HL-60 (cell line): Measurements from ENCODE around the gene AHI1.

Source experiments
- DNase-seq, 2 experiments: peaks; one replicate each; pipeline ENCODE4 v3.0.0-alpha.2; 2010 to 2020; ENCODE audit warnings: low read depth in 1 of 2, low spot score in 1 of 2
- H3K27ac ChIP-seq: fragments of 250-450 bp; sonication (Bioruptor Pico); replicated peaks from 2 replicates; pipeline ENCODE4 v1.5.1; 2020; ENCODE audit warnings: mild to moderate bottlenecking, moderate library complexity
- H3K27me3 ChIP-seq: fragments of 250-450 bp; sonication (Bioruptor Pico); 2 replicates; pipeline ENCODE4 v1.5.1; 2021; ENCODE audit warnings: mild to moderate bottlenecking, moderate library complexity; ENCODE audit not compliant: insufficient read depth, poor library complexity, severe bottlenecking
- H3K4me3 ChIP-seq: replicated peaks from 2 replicates; pipeline ENCODE4 v1.5.1; 2011; ENCODE audit warnings: mild to moderate bottlenecking, control low read depth, low read length; ENCODE audit not compliant: insufficient read depth
- GABPA ChIP-seq: IDR thresholded peaks from 2 replicates; pipeline ENCODE4 v1.6.1; 2012; ENCODE audit warnings: low read depth
- POLR2AphosphoS5 ChIP-seq: IDR thresholded peaks from 2 replicates; pipeline ENCODE4 v1.6.1; 2012; ENCODE audit warnings: low read depth
- SPI1 ChIP-seq: IDR thresholded peaks from 2 replicates; pipeline ENCODE4 v1.6.1; 2012; ENCODE audit warnings: low read depth, mild to moderate bottlenecking, borderline replicate concordance
- TF ChIP-seq, protein P1 (sequence below): IDR thresholded peaks from one replicate; pipeline ENCODE4 v1.5.1; 2011; ENCODE audit warnings: low read length, control low read depth, inconsistent platforms; ENCODE audit not compliant: insufficient read depth
- TF ChIP-seq, protein P2 (sequence below): IDR thresholded peaks from 2 replicates; pipeline ENCODE4 v1.6.1; 2012; ENCODE audit warnings: low read depth; ENCODE audit not compliant: insufficient replicate concordance

AHI1 gene

DNA sequence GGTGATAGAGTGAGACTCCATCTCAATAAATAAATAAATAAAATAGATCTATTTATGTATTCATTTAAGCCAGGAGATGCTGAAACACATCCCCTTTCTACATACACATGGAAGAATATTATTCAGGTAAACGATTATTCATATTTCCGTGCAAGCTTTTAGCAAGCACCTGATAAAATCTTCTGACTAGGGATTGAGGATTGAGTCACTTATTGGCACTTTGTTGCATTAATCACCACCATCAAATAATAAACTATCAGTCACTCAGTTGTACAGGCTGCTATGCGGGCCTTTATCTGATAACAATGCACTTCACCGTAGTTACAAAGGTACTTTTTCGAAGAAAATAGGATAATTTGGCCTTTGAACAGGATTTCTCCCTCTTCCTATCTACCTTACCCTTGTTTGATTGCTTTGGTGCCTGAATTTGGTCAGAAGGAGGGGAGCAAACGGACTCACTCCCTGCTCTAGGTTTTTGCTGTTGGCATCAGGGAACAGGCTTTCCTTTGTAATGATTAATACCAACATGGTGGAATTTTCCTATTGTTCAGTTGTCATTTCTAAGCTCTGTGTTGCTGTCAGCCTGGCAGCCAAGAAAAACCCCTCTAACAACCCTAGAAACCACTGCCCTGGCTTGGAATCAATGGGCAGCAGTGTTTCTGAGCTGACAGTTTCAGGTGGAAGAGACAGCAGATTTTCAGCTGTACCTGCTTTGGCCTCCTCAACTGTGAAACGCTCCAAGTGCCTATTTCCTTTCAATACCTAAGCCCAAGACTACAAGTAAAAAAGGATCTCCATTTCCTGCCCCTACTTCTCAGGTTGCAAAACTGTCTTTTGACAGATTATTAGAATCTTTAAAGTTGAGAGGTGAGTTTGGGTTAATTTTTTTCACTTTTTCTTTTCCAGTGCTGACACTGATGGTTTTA lies 253.4 kb downstream of the AHI1 start:
- no peak for DNase-seq
- Histone ChIP-seq H3K4me3 (no peak overlapping the region), H3K27me3 (no peaks in the 10 kb centered on the region), H3K27ac (no peak overlapping the region)
- TF ChIP-seq, protein P1, sequence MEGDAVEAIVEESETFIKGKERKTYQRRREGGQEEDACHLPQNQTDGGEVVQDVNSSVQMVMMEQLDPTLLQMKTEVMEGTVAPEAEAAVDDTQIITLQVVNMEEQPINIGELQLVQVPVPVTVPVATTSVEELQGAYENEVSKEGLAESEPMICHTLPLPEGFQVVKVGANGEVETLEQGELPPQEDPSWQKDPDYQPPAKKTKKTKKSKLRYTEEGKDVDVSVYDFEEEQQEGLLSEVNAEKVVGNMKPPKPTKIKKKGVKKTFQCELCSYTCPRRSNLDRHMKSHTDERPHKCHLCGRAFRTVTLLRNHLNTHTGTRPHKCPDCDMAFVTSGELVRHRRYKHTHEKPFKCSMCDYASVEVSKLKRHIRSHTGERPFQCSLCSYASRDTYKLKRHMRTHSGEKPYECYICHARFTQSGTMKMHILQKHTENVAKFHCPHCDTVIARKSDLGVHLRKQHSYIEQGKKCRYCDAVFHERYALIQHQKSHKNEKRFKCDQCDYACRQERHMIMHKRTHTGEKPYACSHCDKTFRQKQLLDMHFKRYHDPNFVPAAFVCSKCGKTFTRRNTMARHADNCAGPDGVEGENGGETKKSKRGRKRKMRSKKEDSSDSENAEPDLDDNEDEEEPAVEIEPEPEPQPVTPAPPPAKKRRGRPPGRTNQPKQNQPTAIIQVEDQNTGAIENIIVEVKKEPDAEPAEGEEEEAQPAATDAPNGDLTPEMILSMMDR, result no peak
- TF ChIP-seq, protein P2, sequence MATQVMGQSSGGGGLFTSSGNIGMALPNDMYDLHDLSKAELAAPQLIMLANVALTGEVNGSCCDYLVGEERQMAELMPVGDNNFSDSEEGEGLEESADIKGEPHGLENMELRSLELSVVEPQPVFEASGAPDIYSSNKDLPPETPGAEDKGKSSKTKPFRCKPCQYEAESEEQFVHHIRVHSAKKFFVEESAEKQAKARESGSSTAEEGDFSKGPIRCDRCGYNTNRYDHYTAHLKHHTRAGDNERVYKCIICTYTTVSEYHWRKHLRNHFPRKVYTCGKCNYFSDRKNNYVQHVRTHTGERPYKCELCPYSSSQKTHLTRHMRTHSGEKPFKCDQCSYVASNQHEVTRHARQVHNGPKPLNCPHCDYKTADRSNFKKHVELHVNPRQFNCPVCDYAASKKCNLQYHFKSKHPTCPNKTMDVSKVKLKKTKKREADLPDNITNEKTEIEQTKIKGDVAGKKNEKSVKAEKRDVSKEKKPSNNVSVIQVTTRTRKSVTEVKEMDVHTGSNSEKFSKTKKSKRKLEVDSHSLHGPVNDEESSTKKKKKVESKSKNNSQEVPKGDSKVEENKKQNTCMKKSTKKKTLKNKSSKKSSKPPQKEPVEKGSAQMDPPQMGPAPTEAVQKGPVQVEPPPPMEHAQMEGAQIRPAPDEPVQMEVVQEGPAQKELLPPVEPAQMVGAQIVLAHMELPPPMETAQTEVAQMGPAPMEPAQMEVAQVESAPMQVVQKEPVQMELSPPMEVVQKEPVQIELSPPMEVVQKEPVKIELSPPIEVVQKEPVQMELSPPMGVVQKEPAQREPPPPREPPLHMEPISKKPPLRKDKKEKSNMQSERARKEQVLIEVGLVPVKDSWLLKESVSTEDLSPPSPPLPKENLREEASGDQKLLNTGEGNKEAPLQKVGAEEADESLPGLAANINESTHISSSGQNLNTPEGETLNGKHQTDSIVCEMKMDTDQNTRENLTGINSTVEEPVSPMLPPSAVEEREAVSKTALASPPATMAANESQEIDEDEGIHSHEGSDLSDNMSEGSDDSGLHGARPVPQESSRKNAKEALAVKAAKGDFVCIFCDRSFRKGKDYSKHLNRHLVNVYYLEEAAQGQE, result no peak
- TF ChIP-seq GABPA (no peak), POLR2AphosphoS5 (no peak), SPI1 (no peak)

DNA sequence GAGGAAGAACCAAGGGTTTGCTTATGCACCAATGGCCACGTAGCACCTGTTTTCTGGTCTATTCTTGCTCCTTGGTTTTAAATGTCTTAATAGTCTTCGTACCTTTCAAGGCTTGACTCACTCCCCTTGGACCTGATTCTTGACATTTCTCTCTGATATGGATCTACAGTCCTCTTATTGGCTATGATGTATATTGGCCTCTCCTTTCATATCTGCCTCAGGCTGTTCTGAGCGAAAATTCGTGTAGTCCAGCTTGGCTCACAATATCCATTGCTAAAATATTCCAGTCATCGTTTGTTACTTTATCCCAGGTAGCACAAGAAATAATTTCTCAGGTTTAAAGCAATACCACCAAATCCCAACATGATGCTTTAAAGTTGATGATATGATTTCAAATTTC lies 256.8 kb downstream of the AHI1 start:
- Histone ChIP-seq H3K27me3 (no peaks in the 10 kb centered on the region), H3K27ac (no peak overlapping the region), H3K4me3 (no peak overlapping the region)
- DNase-seq, result no peak
- TF ChIP-seq, protein P2, result no peak
- TF ChIP-seq, protein P1, result no peak
- TF ChIP-seq POLR2AphosphoS5 (no peak), SPI1 (no peak)

DNA sequence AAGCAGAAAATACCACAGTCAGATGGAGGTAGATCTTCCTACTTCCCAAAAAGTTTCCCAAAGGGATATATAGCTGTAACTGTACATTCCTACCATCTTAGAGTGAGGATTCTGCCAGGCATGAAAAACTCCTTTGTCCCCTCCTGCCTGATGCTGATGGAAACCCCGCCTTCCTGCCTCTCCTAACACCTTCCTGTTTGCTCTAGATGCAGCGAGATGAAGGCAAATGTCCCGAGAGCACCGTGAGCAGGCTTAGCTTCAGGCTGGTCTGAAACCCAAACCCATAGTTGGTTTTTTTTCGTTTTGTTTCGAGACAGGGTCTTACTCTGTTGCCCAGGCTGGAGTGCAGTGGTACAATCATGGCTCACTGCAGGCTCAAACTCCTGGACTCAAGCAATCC lies 260.8 kb downstream of the AHI1 start:
- no peak for DNase-seq
- Histone ChIP-seq H3K4me3 (no peak overlapping the region), H3K27ac (no peak overlapping the region), H3K27me3 (no peaks in the 10 kb centered on the region)
- TF ChIP-seq SPI1 (no peak), POLR2AphosphoS5 (no peak), GABPA (no peak)
- TF ChIP-seq, protein P2, result no peak
- TF ChIP-seq, protein P1, result no peak
